ENCODE measurements around the gene PCBP3. TPM values are rescaled to one million over a fixed set of nuclear protein-coding genes. Genes with fewer than 3 reads are reported as not detected.

Gene PCBP3
- total RNA-seq, 1 experiment from 2014 or later: 10.9 TPM

- Histone ChIP-seq H3K14ac (ENCODE audit: insufficient read depth, low read length) (no peak overlapping the region), H3K23ac (ENCODE audit: insufficient read length, low read depth, low read length) (no peak overlapping the region), H3K9me3 (ENCODE audit: control insufficient read depth, low read depth, low read length) (peaks cover under 1% of the 10 kb centered on the region), H4K20me1 (ENCODE audit: control insufficient read depth, insufficient read depth, insufficient read length) (no peaks in the 10 kb centered on the region), H3T11ph (ENCODE audit: low read length) (no peak overlapping the region), H4K8ac (replicated peaks; ENCODE audit: insufficient read length, low read depth, low read length) (no peak overlapping the region), H2AK5ac (ENCODE audit: insufficient read length, low read length) (no peak overlapping the region), H3K4ac (ENCODE audit: low read depth, low read length) (no peak overlapping the region), H3K27me3 (ENCODE audit: insufficient read depth, low read length) (no peaks in the 10 kb centered on the region), H2AFZ (ENCODE audit: low read length) (no peak overlapping the region), H2BK5ac (ENCODE audit: insufficient read length, low read length) (no peak overlapping the region), H2BK15ac (ENCODE audit: low read depth, low read length) (no peak overlapping the region), H3K9ac (ENCODE audit: extremely low read depth, insufficient read length, low read length) (no peak overlapping the region), H3K79me2 (ENCODE audit: insufficient read depth, low read length) (no peaks in the 10 kb centered on the region), H3K23me2 (ENCODE audit: insufficient read length, low read depth, low read length, poor library complexity, severe bottlenecking) (no peaks in the 10 kb centered on the region), H3K18ac (ENCODE audit: insufficient read length, low read depth, low read length) (no peak overlapping the region), H2BK12ac (ENCODE audit: insufficient read length, low read depth, low read length) (no peak overlapping the region), H2BK120ac (ENCODE audit: low read depth, low read length, poor library complexity, severe bottlenecking) (no peak overlapping the region), H4K91ac (ENCODE audit: insufficient read length, low read depth, low read length) (no peak overlapping the region), H3K4me2 (ENCODE audit: insufficient read depth, insufficient read length, low read length) (no peak overlapping the region), H4K5ac (ENCODE audit: insufficient read length, low read depth, low read length) (no peak overlapping the region), H3K79me1 (ENCODE audit: insufficient read depth, low read depth, low read length, poor library complexity, severe bottlenecking) (no peaks in the 10 kb centered on the region), H3K4me1 (ENCODE audit: insufficient read depth, low read length) (no peaks in the 10 kb centered on the region), H3K56ac (ENCODE audit: insufficient read length, low read depth, low read length) (no peak overlapping the region), H3K27ac (ENCODE audit: insufficient read length, low read depth, low read length) (no peak overlapping the region), H2BK20ac (ENCODE audit: low read depth, low read length, poor library complexity, severe bottlenecking) (no peak overlapping the region)
- H3K36me3 Mint-ChIP-seq (ENCODE audit: insufficient read depth in 1 of 3, low read depth in 3 of 3): peaks cover 11 to 25% (median 22%) of the 10 kb centered on the region in 3 experiments
- no peak overlapping the region for H3K27ac Mint-ChIP-seq
- peaks cover 35 to 42% of the 10 kb centered on the region in 2 experiments for H3K9me3 Mint-ChIP-seq
- no peak for DNase-seq
- TF ChIP-seq CTCF (conservative IDR thresholded peaks at IDR 0.05): no peak
- no CpG with 5 or more reads among the region's 4 CpGs for WGBS (ENCODE audit: extremely low coverage, insufficient read length, low lambda C conversion rate)
- H3K27me3 Mint-ChIP-seq (ENCODE audit: low read depth): peaks cover 60% of the 10 kb centered on the region
- H3K4me3 Mint-ChIP-seq: no peak overlapping the region
- H3K4me1 Mint-ChIP-seq: peaks cover 0 to 2% of the 10 kb centered on the region in 2 experiments; a peak in 1 of 4 replicates
Observed at GRCh38 chr21:45957551-45957950, 314.0 kb downstream of the PCBP3 start.
